Keratinocyte (primary cell): Measurements from ENCODE around the gene CYP1A2. TPM values are rescaled to one million over a fixed set of nuclear protein-coding genes. Genes with fewer than 3 reads are reported as not detected.
"Not testable (repeated sequence)": the region's sequence is repeated elsewhere in the genome, so short reads cannot be mapped to it uniquely, and the experiment has no call there.

Experiments
- DNase-seq: peaks from one replicate; pipeline ENCODE4 v3.0.0-alpha.2; 2011; ENCODE audit warnings: low read depth, missing footprints, low spot score
- FAIRE-seq: peaks from 2 replicates; lab custom pipeline; 2011; peaks lifted over from hg19 to GRCh38; lab: Jason Lieb, UNC
- H2AFZ ChIP-seq: 2 replicates; pipeline ENCODE4 v1.6.0; 2012; ENCODE audit warnings: low read length, control low read depth, inconsistent platforms; ENCODE audit not compliant: control insufficient read depth
- H3K27ac ChIP-seq: 2 replicates; pipeline ENCODE4 v1.5.1; 2011; ENCODE audit warnings: low read length; ENCODE audit not compliant: control insufficient read depth, insufficient read depth
- H3K27me3 ChIP-seq: 3 replicates; pipeline ENCODE4 v1.6.0; 2011; ENCODE audit warnings: low read length; ENCODE audit not compliant: control insufficient read depth, insufficient read depth; ENCODE audit errors: extremely low read depth
- H3K36me3 ChIP-seq, 2 experiments: 2 replicates in 1 of 2; 3 replicates in 1 of 2; pipeline ENCODE4 v1.5.1; 2011; ENCODE audit warnings: low read length in 2 of 2, mild to moderate bottlenecking in 1 of 2; ENCODE audit not compliant: control insufficient read depth in 2 of 2, insufficient read depth in 2 of 2; ENCODE audit errors: extremely low read depth in 1 of 2
- H3K4me1 ChIP-seq: 3 replicates; pipeline ENCODE4 v1.5.1; 2011; ENCODE audit warnings: low read length; ENCODE audit not compliant: control insufficient read depth, insufficient read depth; ENCODE audit errors: extremely low read depth
- H3K4me2 ChIP-seq: 3 replicates; pipeline ENCODE4 v1.6.0; 2011; ENCODE audit warnings: low read depth, low read length; ENCODE audit not compliant: control insufficient read depth, insufficient read depth; ENCODE audit errors: extremely low read depth
- H3K4me3 ChIP-seq, 3 experiments: fragments of 200-600 bp in 1 of 3; sonication (generic) in 1 of 3; 2 replicates in 2 of 3; 3 replicates in 1 of 3; pipeline ENCODE4 v1.5.1; 2011 to 2016; ENCODE audit warnings: low read length in 3 of 3, mild to moderate bottlenecking in 3 of 3, control low read depth in 2 of 3, inconsistent platforms in 1 of 3, low read depth in 1 of 3, mixed read lengths in 1 of 3, mixed run types in 1 of 3, moderate library complexity in 1 of 3; ENCODE audit not compliant: control insufficient read depth in 2 of 3, insufficient read depth in 2 of 3; ENCODE audit errors: extremely low read depth in 1 of 3
- H3K79me2 ChIP-seq: 2 replicates; pipeline ENCODE4 v1.6.0; 2012; ENCODE audit warnings: low read length; ENCODE audit not compliant: control insufficient read depth, insufficient read depth
- H3K9ac ChIP-seq: 3 replicates; pipeline ENCODE4 v1.6.0; 2011; ENCODE audit warnings: low read length; ENCODE audit not compliant: control insufficient read depth, insufficient read depth; ENCODE audit errors: extremely low read depth
- H3K9me1 ChIP-seq: 3 replicates; pipeline ENCODE4 v1.6.0; 2011; ENCODE audit warnings: low read length; ENCODE audit not compliant: control insufficient read depth, insufficient read depth; ENCODE audit errors: extremely low read depth
- H3K9me3 ChIP-seq: 2 replicates; pipeline ENCODE4 v1.5.1; 2012; ENCODE audit warnings: low read depth, low read length; ENCODE audit not compliant: control insufficient read depth
- H4K20me1 ChIP-seq: 3 replicates; pipeline ENCODE4 v1.6.0; 2011; ENCODE audit warnings: low read length; ENCODE audit not compliant: control insufficient read depth, insufficient read depth; ENCODE audit errors: extremely low read depth
- EZH2 ChIP-seq: IDR thresholded peaks from one replicate; pipeline ENCODE4 v1.6.1; 2012; ENCODE audit warnings: inconsistent platforms, mild to moderate bottlenecking, low read length, moderate library complexity
- dilution Hi-C: fragments of 300-500 bp; cut with MboI; formaldehyde crosslinking; loops from one replicate; pipeline ENCODE4 v1.7.0; 2020; ENCODE audit warnings: low sequenced_read_pairs; ENCODE audit not compliant: extremely low pct_ligation_motif_present
- polyA plus RNA-seq, 5 experiments: library from polyadenylated mRNA; depleted of rRNA in 3 of 5; stranded (reverse) in 3 of 5; stranded (forward) in 1 of 5; unstranded in 1 of 5; fragments of >200 nt; gene quantifications; 1 replicate in 1 of 5; 2 replicates in 3 of 5; 3 replicates in 1 of 5; pipeline versions ENCODE4 v1.2.1 to v1.2.3, GENCODE V29; 2011 to 2012; ENCODE audit warnings: missing spikeins in 2 of 5, low read depth in 1 of 5, low replicate concordance in 1 of 5
- TF ChIP-seq, protein P1 (sequence below), 3 experiments: IDR thresholded peaks in 1 of 3; conservative IDR thresholded peaks in 1 of 3; optimal IDR thresholded peaks in 1 of 3; 2 replicates in 2 of 3; 3 replicates in 1 of 3; pipeline versions ENCODE3 to v1.5.1; 2011; ENCODE audit warnings: low read length in 3 of 3, mild to moderate bottlenecking in 3 of 3, moderate library complexity in 2 of 3, control low read depth in 1 of 3, inconsistent platforms in 1 of 3; ENCODE audit not compliant: insufficient read depth in 2 of 3; ENCODE audit errors: extremely low read depth in 1 of 3

CYP1A2 gene
- polyA plus RNA-seq, 1 donor (not counting 4 experiments of a cell fraction or from before 2014, with no cell fraction given): 0.04 TPM

DNA sequence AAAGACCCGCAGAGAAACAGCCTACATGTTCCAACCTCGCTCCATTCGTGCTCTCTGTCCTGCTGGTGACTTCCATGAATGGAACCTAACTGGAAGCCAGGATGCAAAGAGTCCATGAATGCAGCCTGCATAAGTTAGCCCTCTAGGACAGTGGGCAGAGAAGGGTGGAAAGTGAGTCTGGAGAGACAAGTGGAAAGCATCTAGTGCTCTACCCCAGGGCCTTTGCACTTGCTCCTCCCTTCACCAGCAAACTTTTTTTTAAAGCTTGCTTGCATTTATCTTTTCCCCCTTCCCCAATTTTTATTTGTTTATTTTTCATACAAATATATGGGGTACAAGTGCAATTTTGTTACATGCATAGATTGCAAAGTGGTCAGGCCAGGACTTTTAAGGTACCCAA is 15.4 kb upstream of the CYP1A2 start:
- peaks cover 5% of the 10 kb centered on the region for H3K4me1 ChIP-seq
- H3K79me2 ChIP-seq: no peaks in the 10 kb centered on the region
- no peaks in the 10 kb centered on the region for H3K9me3 ChIP-seq
- no peaks in the 10 kb centered on the region for H3K36me3 ChIP-seq
- DNase-seq (no peak), FAIRE-seq (peak; percentile 34)
- dilution Hi-C loops: no loop called here
- H2AFZ ChIP-seq: no peak overlapping the region
- no peak overlapping the region for H3K4me2 ChIP-seq
- TF ChIP-seq, protein P1, sequence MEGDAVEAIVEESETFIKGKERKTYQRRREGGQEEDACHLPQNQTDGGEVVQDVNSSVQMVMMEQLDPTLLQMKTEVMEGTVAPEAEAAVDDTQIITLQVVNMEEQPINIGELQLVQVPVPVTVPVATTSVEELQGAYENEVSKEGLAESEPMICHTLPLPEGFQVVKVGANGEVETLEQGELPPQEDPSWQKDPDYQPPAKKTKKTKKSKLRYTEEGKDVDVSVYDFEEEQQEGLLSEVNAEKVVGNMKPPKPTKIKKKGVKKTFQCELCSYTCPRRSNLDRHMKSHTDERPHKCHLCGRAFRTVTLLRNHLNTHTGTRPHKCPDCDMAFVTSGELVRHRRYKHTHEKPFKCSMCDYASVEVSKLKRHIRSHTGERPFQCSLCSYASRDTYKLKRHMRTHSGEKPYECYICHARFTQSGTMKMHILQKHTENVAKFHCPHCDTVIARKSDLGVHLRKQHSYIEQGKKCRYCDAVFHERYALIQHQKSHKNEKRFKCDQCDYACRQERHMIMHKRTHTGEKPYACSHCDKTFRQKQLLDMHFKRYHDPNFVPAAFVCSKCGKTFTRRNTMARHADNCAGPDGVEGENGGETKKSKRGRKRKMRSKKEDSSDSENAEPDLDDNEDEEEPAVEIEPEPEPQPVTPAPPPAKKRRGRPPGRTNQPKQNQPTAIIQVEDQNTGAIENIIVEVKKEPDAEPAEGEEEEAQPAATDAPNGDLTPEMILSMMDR (optimal IDR thresholded peaks at IDR 0.05 in 1 of 3, IDR thresholded peaks at IDR 0.05 in 1 of 3, conservative IDR thresholded peaks at IDR 0.05 in 1 of 3; ENCODE audit: extremely low read depth in 1 of 3, insufficient read depth in 2 of 3, low read length in 3 of 3): no peak
- TF ChIP-seq EZH2: no peak
- no peak overlapping the region for H3K27ac ChIP-seq
- no peaks in the 10 kb centered on the region for H3K9me1 ChIP-seq
- H3K4me3 ChIP-seq: no peak overlapping the region
- H3K9ac ChIP-seq: no peak overlapping the region
- peaks cover 3% of the 10 kb centered on the region for H3K27me3 ChIP-seq
- H4K20me1 ChIP-seq: no peaks in the 10 kb centered on the region

DNA sequence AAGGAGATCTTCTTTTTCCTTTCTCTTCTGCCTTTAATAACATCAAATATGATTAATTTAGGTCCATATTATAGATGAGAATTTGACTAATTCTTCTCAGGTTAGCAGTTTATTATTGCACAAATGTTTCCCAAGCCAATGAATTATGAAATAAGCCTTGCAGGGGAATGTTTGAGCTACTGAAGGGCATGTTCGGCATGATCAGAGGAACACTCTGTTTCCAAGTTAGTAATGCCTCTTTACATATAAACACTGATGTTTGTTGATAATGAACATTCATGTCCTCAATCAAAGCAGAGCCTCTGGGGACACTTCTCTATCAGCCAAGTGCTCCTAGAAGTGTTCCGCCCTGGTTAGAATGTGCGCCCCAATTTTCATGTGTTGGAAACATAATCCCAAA is 13.3 kb upstream of the CYP1A2 start:
- Histone ChIP-seq H3K27ac (no peak overlapping the region), H3K4me2 (no peak overlapping the region), H3K79me2 (no peaks in the 10 kb centered on the region), H3K36me3 (no peaks in the 10 kb centered on the region), H3K9me1 (no peaks in the 10 kb centered on the region), H2AFZ (no peak overlapping the region), H3K4me1 (peaks cover 5% of the 10 kb centered on the region), H3K4me3 (no peak overlapping the region), H3K9me3 (no peaks in the 10 kb centered on the region), H4K20me1 (no peaks in the 10 kb centered on the region), H3K9ac (no peak overlapping the region), H3K27me3 (peaks cover 3% of the 10 kb centered on the region)
- no peak for FAIRE-seq
- TF ChIP-seq, protein P1 (optimal IDR thresholded peaks at IDR 0.05 in 1 of 3, IDR thresholded peaks at IDR 0.05 in 1 of 3, conservative IDR thresholded peaks at IDR 0.05 in 1 of 3; ENCODE audit: extremely low read depth in 1 of 3, insufficient read depth in 2 of 3, low read length in 3 of 3): no peak
- TF ChIP-seq EZH2: no peak
- DNase-seq: no peak
- dilution Hi-C loops: no loop called here

DNA sequence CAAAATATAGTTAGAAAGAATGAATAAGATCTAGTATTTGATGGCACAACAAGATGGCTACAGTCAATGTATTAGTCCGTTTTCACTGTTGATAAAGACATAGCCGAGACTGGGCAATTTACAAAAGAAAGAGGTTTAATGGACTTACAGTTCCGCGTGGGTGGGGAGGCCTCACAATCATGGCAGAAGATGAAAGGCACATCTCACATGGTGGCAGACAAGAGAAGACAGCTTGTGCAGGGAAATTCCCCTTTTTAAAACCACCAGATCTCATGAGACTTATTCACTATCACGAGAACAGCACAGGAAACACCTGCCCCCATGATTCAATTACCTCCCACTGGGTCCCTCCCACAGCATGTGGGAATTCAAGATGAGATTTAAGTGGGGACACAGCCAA is 10.4 kb upstream of the CYP1A2 start:
- H3K27me3 ChIP-seq, H3K4me1 ChIP-seq, H3K4me3 ChIP-seq, H3K27ac ChIP-seq, H3K9ac ChIP-seq, H3K79me2 ChIP-seq, H3K9me3 ChIP-seq, DNase-seq, H4K20me1 ChIP-seq, H3K4me2 ChIP-seq, dilution Hi-C loops, FAIRE-seq, H2AFZ ChIP-seq, H3K9me1 ChIP-seq, H3K36me3 ChIP-seq: not testable (repeated sequence)
